Stimulated activated CD4-positive, alpha-beta T cell treated with anti-CD3 and anti-CD28 coated beads, Interleukin-4, amount 100 ng/mL, for 4 hours (primary cell): ENCODE measurements around the gene CDYL2.
"Not testable (repeated sequence)": the region's sequence is repeated elsewhere in the genome, so short reads cannot be mapped to it uniquely, and the experiment has no call there.

Source experiments
- DNase-seq, 2 experiments: peaks; one replicate each; pipeline ENCODE4 v3.0.0-alpha.2; 2020

The CDYL2 gene

GRCh38 chr16:80666378-80667250 is 137.8 kb downstream of the CDYL2 start:
- DNase-seq = no peak

GRCh38 chr16:80665356-80665755 is 139.0 kb downstream of the CDYL2 start:
- no peak for DNase-seq

GRCh38 chr16:80664786-80665185 is 139.6 kb downstream of the CDYL2 start:
- no peak for DNase-seq

GRCh38 chr16:80664226-80664625 is 140.2 kb downstream of the CDYL2 start:
- DNase-seq = no peak

GRCh38 chr16:80663078-80663477 is 141.3 kb downstream of the CDYL2 start:
- no peak for DNase-seq

GRCh38 chr16:80659865-80660264 is 144.5 kb downstream of the CDYL2 start:
- no peak for DNase-seq

- DNase-seq = peak in 1 of 2 experiments; percentile 27
Measured at GRCh38 chr16:80656711-80657150, 147.7 kb downstream of the CDYL2 start.

GRCh38 chr16:80656161-80656560 is 148.2 kb downstream of the CDYL2 start:
- no peak for DNase-seq

- no peak for DNase-seq
Measured at GRCh38 chr16:80655751-80656150, 148.6 kb downstream of the CDYL2 start.

GRCh38 chr16:80654094-80654862 is 150.1 kb downstream of the CDYL2 start:
- DNase-seq = no peak

- DNase-seq = no peak
Measured at GRCh38 chr16:80652441-80652840, 152.0 kb downstream of the CDYL2 start.

- DNase-seq = not testable (repeated sequence)
Measured at GRCh38 chr16:80650281-80650680, 154.1 kb downstream of the CDYL2 start.

- no peak for DNase-seq
Measured at GRCh38 chr16:80640316-80640715, 164.1 kb downstream of the CDYL2 start.

- DNase-seq = no peak
Measured at GRCh38 chr16:80639636-80640035, 164.8 kb downstream of the CDYL2 start.

- no peak for DNase-seq
Measured at GRCh38 chr16:80637621-80638020, 166.8 kb downstream of the CDYL2 start.

- DNase-seq = no peak
Measured at GRCh38 chr16:80631581-80631980, 172.8 kb downstream of the CDYL2 start.

GRCh38 chr16:80628254-80628653 is 176.1 kb downstream of the CDYL2 start:
- DNase-seq = no peak

- no peak for DNase-seq
Measured at GRCh38 chr16:80627108-80627507, 177.3 kb downstream of the CDYL2 start.

GRCh38 chr16:80623376-80623775 is 181.0 kb downstream of the CDYL2 start:
- no peak for DNase-seq

GRCh38 chr16:80622007-80622406 is 182.4 kb downstream of the CDYL2 start:
- no peak for DNase-seq

GRCh38 chr16:80620736-80621605 is 183.4 kb downstream of the CDYL2 start:
- no peak for DNase-seq

- no peak for DNase-seq
Measured at GRCh38 chr16:80619824-80620223, 184.6 kb downstream of the CDYL2 start.
